ENCODE results near the gene FCHSD2.
A peak's percentile ranks its signal among the peaks of the same experiment; 100 is the strongest.
"Not testable (repeated sequence)": the region's sequence is repeated elsewhere in the genome, so short reads cannot be mapped to it uniquely, and the experiment has no call there.

Gene FCHSD2

GRCh38 chr11:73040046-73040445 lies 102.1 kb downstream of the FCHSD2 start:
- Histone ChIP-seq H3K4me3 (no peak overlapping the region), H3K27ac (no peak overlapping the region)

DNA sequence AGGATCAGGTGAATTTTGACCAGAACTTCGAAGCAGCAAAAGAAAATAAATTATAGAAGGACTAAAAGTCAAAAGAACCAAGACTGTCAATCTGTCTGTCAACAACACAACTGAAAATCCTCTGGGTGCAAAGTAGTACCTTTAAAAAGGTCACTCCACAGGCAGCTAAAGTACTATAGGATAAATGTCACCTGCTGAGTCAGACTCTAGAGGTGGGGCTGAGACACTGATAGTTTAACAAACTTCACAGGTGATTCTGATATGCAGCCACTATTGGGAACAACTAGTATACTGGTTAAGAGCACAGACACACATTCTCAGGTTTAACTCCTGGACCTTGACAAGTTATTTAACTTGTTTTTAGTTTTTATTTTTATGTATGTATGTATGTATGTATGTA lies 107.3 kb downstream of the FCHSD2 start:
- no peak overlapping the region for H3K27ac ChIP-seq
- DNase-seq (ENCODE audit: low spot score), result no peak
- TF ChIP-seq CTCF (IDR thresholded peaks at IDR 0.05), result no peak
- H3K4me3 ChIP-seq, result no peak overlapping the region

More at GRCh38 chr11:73040046-73040445, 102.1 kb downstream of the FCHSD2 start:
- no peak for TF ChIP-seq CTCF (IDR thresholded peaks at IDR 0.05)
- DNase-seq (ENCODE audit: low spot score), result no peak

DNA sequence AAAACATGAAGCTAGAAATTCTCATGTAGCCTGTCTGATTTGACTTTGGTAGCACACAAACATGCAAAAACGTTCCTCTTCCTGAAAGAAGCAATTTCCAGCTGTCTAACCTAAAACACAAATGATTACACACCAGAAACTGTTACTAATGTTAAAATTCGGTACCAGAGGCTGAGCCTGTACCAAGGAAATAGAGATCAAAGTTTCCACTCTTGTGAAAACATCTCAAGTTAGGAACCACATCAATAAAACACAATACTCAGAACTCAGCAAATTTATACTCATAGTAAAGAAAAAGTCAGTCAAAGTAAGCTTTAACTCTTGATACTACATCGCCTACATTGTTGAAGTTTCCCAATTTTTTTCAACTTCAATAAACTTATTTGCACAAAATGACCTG lies 107.8 kb downstream of the FCHSD2 start:
- no peak for DNase-seq (ENCODE audit: low spot score)
- H3K4me3 ChIP-seq, result no peak overlapping the region
- no peak for TF ChIP-seq CTCF (IDR thresholded peaks at IDR 0.05)
- H3K27ac ChIP-seq, result no peak overlapping the region

DNA sequence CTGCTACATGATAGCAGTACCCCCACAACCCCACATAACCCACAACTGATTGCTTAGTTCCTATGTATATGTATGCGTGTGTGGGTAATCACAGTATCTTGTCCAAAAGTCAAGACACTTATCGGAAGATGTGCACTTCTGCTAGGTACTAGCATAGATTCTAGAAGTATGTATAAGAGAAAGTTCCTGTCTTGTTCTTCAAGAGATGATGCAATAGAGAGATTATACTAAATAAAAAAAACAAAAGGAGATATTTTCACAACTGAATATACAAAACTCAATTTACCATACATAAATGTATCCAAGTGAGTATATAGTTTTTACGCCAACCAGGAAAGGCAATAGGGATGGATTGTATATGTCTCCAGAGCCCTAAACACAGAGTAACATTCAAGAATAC lies 112.0 kb downstream of the FCHSD2 start:
- no peak for TF ChIP-seq CTCF (IDR thresholded peaks at IDR 0.05)
- no peak overlapping the region for H3K4me3 ChIP-seq
- no peak overlapping the region for H3K27ac ChIP-seq
- no peak for DNase-seq (ENCODE audit: low spot score)

- no peak for DNase-seq (ENCODE audit: low spot score)
- no peak for TF ChIP-seq CTCF (IDR thresholded peaks at IDR 0.05)
- H3K27ac ChIP-seq, result peak overlapping the region in 1 of 2 donors; percentile 2
- H3K4me3 ChIP-seq, result no peak overlapping the region
Observed at GRCh38 chr11:73029403-73029802, 112.7 kb downstream of the FCHSD2 start.

DNA sequence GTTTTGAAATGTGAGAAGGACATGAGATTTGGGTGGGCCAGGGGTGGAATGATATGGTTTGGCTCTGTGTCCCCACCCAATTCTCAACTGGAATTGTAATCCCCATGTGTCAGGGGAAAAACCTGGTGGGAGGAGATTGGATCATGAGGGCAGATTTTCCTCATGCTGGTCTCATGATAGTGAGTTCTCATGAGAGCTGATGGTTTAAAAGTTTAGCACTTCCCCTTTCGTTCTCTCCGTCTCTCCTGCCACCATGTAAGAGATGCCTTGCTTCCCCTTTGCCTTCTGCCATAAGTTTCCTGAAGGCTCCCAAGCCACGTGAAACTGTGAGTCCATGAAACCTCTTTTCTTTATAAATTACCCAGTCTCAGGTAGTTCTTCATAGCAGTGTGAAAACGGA lies 113.5 kb downstream of the FCHSD2 start:
- TF ChIP-seq CTCF (IDR thresholded peaks at IDR 0.05), result no peak
- DNase-seq (ENCODE audit: low spot score), result no peak
- Histone ChIP-seq H3K27ac (peak overlapping the region in 1 of 2 donors; percentile 47), H3K4me3 (no peak overlapping the region)

DNA sequence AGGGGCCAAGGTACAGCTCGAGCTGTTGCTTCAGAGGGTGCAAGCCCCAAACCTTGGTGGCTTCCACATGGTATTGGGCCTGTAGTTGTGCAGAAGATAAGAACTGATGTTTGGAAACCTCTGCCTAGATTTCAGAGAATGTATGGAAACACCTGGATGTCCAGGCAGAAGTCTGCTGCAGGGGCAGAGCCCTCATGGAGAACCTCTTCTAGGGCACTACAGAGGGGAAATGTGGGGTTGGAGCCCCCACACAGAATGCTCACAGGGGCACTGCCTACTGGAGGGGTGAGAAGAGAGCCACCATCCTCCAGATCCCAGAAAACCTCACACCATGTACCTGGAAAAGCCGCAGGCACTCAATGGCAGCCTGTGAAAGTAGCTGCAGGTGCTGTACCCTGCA lies 114.3 kb downstream of the FCHSD2 start:
- H3K4me3 ChIP-seq; DNase-seq (ENCODE audit: low spot score): not testable (repeated sequence)
- peak overlapping the region in 1 of 2 donors; percentile 47 for H3K27ac ChIP-seq

- DNase-seq (ENCODE audit: low spot score), result no peak
- no peak overlapping the region for H3K4me3 ChIP-seq
- TF ChIP-seq CTCF (IDR thresholded peaks at IDR 0.05), result no peak
- H3K27ac ChIP-seq, result no peak overlapping the region
Observed at GRCh38 chr11:73024639-73025038, 117.5 kb downstream of the FCHSD2 start.
